Measurements from ENCODE around the gene CMSS1.

Gene CMSS1

GRCh38 chr3:100128565-100128964, 310.9 kb downstream of the CMSS1 start:
- ChIA-PET CTCF (interaction anchor here (1.1 kb wide), 1 partner anchor 18 kb away, joined by 4 read pairs; no protein-coding TSS in a partner anchor), POLR2A (no interaction called here)
- DNase-seq (ENCODE audit: extremely low spot score), result no peak
- no peak for TF ChIP-seq CTCF (IDR thresholded peaks at IDR 0.05; ENCODE audit: control extremely low read depth, extremely low read depth, low read depth, missing control alignments)

GRCh38 chr3:100129941-100130340, 312.3 kb downstream of the CMSS1 start:
- no peak for DNase-seq (ENCODE audit: extremely low spot score)
- ChIA-PET CTCF (interaction anchor here (1.9 to 2.3 kb wide), 2 partner anchors 20 to 26 kb away, joined by 6 to 7 read pairs; no protein-coding TSS in a partner anchor), POLR2A (no interaction called here)
- no peak for TF ChIP-seq CTCF (IDR thresholded peaks at IDR 0.05; ENCODE audit: control extremely low read depth, extremely low read depth, low read depth, missing control alignments)

- ChIA-PET CTCF (interaction anchor here (1.0 to 2.3 kb wide), 5 partner anchors 9 to 27 kb away, joined by 3 to 8 read pairs (median 6); no protein-coding TSS in a partner anchor), POLR2A (no interaction called here)
- DNase-seq (ENCODE audit: extremely low spot score), result no peak
- TF ChIP-seq CTCF (IDR thresholded peaks at IDR 0.05; ENCODE audit: control extremely low read depth, extremely low read depth, low read depth, missing control alignments), result no peak
These were observed 313.6 kb downstream of the CMSS1 start for GRCh38 chr3:100131241-100131640.

- ChIA-PET CTCF (interaction anchor here (0.8 kb wide), 1 partner anchor 53 kb away, joined by 3 read pairs; no protein-coding TSS in a partner anchor), POLR2A (no interaction called here)
- TF ChIP-seq CTCF (IDR thresholded peaks at IDR 0.05; ENCODE audit: control extremely low read depth, extremely low read depth, low read depth, missing control alignments), result no peak
- DNase-seq (ENCODE audit: extremely low spot score), result no peak
These were observed 319.3 kb downstream of the CMSS1 start for GRCh38 chr3:100136921-100137320.

GRCh38 chr3:100140976-100141375, 323.3 kb downstream of the CMSS1 start:
- no peak for DNase-seq (ENCODE audit: extremely low spot score)
- POLR2A ChIA-PET, result no interaction called here
- no peak for TF ChIP-seq CTCF (IDR thresholded peaks at IDR 0.05; ENCODE audit: control extremely low read depth, extremely low read depth, low read depth, missing control alignments)
- CTCF ChIA-PET, result interaction anchor here (1.3 to 1.8 kb wide), 3 partner anchors 8 to 72 kb away, joined by 3 to 8 read pairs (median 4); no protein-coding TSS in a partner anchor

GRCh38 chr3:100141586-100141985, 323.9 kb downstream of the CMSS1 start:
- no peak for TF ChIP-seq CTCF (IDR thresholded peaks at IDR 0.05; ENCODE audit: control extremely low read depth, extremely low read depth, low read depth, missing control alignments)
- CTCF ChIA-PET, result interaction anchor here (1.8 kb wide), 1 partner anchor 72 kb away, joined by 4 read pairs; no protein-coding TSS in a partner anchor
- POLR2A ChIA-PET, result no interaction called here
- DNase-seq (ENCODE audit: extremely low spot score), result no peak
